HG03060 (cell line): ENCODE data around the gene RYK.

Source experiments
- ATAC-seq: cut with Tn5 transposase; IDR thresholded peaks from one replicate; pipeline ENCODE4 v1.9.1; 2021; ENCODE audit warnings: low read depth, moderate number of reproducible peaks; ENCODE audit not compliant: unreplicated experiment

The RYK gene

DNA sequence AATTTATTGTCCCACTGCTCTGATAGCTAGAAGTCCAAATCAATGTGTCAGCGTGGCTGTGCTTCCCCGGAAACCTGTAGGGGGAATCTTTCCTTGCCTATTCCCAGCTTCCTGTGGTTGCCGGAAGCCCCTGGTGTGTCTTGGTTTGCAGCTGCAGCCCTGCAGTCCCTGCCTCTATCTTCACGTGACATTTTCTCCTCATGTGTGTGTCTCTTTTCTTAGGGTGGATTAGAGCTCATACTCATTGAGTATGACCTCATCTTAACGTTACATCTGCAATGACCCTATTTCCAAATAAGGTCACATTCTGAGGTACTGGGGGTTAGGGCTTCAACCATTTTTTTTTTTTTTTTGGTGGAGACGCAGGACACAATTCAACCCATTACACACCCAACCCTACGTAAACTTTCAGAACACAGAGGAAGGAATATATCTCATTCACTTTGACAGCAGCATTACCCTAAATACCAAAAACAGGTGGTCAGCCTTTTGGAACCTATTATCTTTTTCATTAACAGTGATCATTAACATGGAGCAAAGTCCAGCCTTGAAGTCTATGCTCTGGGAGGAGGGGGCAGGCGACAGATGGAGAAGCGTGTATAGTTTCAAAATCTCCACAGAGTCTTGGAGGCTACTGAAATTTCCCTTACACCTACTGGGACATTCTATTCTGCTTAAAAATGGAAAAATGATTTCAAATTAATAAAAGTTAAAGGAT lies 88.6 kb downstream of the RYK start:
- no peak for ATAC-seq

DNA sequence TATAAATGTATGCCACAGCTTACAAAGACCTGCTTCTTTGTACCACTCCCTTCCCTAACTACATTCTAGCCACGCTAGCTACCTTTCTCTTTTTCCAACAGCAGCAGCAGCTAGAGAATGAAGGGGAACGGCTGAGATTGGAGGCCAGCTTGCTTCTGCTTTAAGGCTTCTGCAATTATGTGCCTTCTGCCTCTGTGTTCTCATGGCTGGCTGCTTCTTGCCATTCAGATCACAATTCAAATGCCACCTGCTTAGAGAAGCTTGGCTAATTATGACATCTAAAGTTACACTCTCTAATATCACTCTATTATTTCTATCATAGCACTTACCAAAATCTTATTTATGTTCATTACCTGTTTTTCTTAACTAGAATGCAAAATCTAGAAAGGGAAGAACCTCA lies 95.2 kb downstream of the RYK start:
- no peak for ATAC-seq

DNA sequence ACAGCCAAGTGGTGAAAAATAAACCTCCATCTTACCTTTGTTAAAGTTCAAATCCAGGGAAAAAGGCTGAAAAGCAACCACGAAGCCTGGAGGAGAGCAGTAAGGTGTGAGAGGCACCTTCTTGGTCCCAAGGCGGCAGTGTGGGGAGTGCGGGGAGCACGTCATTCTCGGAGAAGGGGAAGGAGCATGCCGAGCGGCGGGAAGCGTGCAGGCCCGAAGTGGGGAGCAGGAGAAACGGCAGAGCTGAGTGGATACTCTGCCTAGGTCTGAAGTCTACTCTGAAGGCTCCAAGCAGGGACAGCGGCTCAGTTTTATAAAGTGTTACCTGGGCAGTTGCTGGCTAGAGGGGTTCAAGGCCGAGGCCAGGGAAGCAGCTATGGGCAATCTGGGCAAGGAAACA lies 96.9 kb downstream of the RYK start:
- no peak for ATAC-seq

DNA sequence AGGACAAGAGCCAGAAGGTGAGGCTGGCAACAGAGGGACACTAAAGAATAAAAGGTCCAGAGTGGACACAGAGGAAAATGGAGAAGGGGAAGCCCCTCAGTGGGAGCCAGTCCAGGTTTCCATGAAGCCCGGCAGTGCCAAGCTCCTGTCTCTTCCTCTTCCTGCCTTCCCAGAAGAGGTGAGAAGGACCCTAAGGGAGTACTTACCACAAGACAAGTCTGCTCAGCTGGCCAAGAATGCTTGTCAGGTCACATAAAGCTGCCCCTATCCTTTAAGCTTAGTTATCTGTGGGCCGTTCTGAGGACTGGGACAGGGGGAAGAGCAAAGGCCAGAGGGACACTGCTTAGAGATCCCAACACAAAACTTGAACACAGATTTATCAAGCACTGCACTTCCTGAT lies 100.2 kb downstream of the RYK start:
- ATAC-seq, result no peak

DNA sequence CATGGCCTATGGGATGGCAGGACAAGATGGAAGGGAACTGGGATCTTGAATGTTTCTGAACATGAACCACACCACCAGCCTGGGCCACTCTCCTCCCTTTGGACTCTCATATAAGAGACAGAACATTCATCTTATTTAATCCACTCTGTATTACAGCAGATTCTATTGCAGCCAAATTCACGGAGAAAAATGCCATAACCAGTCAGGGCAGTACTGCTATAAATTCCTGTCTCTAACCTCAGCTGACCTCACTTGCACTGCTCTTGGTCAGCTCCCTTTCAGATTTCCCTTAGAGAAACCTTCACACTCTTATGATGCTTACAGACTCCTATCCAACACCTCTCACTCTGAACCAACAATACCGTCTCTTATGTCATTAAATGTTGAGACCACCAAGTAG lies 101.4 kb downstream of the RYK start:
- ATAC-seq, result no peak

DNA sequence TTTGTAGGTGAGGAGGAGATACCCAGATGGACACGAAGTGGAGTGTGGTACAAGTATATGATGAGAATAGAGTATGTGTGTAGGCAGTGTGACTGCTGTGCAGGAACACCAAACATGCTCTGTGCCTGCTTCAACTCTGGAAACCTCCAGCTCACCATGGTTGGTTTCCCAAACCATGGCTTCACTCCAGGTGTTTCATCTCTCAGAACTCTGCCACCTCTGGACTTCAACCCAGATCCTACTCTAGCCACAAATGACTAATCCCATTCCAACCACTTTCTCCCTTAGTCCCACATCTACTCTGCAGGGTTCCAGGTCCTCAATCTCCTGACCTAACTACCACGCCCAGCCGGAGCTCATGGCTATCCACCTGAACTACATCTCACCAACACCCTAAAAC lies 102.1 kb downstream of the RYK start:
- no peak for ATAC-seq

DNA sequence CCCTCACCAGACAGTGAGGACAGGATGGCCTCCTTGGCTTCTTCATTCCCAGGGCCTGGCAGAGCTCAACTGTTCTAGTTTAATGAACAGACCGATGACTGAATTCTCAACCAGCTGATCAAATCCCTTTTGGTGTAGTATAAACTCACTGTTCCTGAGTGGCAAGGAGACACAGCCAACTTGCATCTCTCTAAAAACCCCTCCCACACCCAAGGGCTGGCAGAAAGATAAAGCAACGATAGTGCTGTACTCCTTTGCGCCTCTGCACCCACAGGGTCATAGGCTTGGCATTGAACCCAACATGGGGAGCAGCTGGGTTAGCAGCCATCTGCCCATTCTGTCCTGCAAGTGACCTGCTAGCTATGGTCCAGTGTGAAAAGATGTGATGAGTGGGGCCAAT lies 103.2 kb downstream of the RYK start:
- no peak for ATAC-seq

DNA sequence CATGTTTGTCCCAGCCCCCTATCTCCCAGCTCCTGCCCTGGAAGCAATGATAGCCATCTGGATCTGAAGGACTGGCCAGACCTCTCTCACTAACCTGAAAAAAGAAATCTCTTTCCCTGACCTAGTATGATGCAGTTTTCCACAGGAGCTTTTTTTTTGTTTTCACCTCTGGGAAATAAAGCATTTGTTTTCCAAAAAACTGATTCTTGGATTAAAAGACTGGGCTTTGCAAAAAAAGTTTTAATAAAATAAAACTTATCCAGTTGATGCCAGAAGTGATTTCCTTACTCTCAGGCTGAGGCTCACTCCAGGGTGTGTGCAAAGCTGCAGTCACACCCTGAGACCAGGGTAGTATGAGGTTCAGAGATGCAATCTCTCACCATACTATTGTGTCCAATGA lies 104.0 kb downstream of the RYK start:
- no peak for ATAC-seq

DNA sequence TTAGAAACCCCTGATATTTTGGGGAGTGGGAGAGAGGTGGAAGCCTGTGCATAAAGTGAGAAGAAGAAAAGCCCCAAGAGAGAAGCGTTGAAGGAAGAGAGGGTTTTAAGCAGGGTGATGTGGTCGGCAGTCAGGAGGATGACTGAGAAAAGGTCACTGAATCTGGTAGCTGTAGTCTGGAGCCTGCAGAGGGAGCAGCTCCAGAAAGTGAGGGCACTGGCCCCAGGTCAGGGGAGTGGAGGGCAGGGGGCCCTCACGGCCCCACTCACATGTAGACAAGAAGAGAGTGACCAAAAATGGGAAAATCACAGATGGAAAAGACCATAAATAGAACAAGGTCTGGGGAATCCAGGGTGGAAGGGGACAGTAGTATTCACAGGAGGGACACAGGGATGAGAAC lies 105.5 kb downstream of the RYK start:
- no peak for ATAC-seq

DNA sequence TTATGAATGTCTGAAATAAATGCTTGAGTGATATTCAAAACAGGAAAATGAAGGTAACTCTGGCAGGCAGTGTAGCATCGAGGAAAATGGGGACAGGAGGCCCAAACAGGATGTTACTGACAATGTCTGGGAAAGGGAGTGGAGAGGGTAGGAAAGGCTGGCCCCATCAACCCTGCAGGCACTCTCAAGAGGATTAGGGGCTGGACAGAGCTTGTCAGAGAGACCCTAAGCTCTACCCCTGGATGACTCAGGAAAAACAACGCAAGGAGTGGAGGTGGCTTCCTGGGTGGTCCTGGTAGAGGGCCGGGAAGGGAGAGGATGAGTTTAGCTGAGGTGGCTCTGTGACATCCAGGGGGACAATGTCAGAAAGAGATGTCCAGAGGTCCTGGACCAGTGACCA lies 106.0 kb downstream of the RYK start:
- no peak for ATAC-seq

DNA sequence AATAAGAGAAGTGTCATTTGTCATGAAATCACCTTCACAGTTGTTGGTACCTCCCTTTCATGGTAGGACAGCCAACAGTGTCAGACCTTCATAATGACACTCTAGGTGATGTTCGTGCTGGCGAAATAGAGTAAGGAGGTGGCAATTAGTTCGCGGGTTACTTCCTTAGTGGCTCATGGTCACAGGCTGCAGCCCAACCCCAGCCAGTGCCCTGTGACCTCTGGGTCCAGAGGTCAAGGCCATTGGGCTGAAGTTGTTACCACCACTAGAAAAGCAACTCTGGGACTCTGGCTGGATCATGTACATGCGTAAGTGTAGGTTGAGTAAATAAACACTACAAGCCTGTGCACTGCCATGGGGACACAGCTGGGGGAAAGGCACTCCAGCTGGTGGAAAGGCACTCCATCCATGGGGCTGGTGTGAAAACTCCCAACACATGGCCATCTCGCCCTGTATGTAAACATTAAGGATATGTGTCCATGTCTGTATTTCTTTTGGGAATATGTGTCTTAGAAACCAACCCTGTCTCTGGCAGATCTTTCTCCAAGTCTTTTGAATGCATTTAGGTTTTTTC lies 106.7 kb downstream of the RYK start:
- no peak for ATAC-seq

DNA sequence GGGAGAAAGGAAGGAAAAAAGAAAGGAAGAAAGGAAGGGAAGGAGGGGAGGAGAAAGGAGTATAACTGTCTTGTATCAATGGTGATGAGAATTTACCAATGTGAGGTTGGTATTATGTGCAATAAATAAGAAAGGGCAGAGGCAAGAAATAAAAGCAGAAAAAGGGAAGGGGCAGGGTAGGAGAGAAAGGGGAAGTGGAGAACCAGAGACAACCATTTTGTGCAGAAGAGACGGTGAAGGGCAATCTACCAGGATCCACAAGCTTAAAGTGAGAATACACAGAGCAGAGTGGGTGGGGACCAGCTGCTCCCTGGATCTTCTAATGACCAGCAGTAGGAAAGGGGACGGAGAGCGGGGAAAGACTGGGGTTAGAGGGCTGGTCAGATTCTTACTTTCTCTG lies 114.1 kb downstream of the RYK start:
- ATAC-seq, result no peak

DNA sequence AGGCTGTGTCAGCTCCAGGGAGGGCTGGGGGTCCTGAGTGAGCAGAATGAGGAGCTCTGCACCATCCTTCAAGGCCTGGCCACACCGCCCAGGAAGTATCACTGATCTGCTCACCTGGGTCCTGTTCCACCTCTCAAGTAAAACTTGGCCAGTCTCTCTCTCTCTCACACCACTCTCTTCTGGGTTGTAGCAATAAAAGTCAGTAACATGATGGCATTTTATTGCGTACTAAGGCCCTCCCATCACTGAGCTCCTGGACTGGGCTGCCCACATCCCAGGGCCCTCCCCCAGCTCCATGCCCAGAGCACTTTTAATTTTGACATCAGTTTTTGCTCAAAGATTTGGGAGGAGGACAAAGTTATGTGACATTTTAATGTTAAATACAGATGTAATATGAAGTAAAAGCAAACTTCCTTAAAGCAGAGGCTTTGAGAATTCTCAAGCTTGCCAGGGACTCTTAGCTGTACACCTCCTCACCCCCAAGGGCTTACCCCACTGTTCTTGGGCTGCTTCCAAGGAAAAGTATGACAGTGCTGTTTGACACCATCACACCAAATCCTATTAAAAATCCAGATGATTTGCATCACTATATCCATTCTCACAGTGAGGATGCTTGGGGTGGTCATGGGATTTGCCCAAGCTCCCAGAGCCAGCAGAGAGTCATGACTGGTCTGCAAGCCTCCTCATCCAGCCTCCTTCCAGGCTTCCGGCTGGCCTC lies 115.8 kb downstream of the RYK start:
- no peak for ATAC-seq

DNA sequence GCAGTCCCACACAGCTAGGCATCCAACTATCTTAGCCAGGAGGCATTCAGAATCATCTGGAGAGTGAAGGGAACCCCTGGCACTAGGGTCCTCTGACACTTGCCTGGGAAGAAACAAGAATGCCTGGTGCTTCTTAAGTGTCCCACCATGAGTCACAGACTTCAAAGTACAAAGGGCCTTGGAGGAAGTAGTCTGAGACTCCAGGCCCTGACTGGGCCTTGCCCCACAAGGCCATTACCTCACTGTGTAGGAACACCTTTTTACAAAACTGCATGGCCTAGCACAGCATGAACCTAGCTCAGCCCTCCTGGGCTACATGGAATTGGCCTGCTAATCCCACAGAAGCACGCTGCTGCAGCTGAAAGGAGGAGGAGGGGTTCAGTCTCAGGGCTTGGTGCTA lies 116.4 kb downstream of the RYK start:
- no peak for ATAC-seq

DNA sequence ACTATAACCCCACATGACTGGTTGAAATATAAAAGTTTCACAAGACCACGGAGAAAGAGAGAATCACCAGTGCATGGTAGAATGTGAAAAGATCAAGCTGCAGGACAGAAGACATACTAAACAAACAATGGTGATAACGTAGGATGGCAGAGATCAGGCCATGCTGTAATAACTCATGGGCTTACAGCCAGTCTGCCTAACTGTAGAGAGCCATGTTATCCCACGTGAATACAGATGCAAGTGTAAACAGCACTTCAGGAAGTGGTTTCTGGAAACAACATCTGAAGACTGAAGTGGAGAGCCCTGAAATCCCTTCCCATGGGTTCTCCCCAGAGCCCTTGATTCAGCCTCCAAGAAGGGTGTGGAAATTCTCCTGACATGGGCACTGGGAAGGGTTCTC lies 117.7 kb downstream of the RYK start:
- ATAC-seq, result no peak

DNA sequence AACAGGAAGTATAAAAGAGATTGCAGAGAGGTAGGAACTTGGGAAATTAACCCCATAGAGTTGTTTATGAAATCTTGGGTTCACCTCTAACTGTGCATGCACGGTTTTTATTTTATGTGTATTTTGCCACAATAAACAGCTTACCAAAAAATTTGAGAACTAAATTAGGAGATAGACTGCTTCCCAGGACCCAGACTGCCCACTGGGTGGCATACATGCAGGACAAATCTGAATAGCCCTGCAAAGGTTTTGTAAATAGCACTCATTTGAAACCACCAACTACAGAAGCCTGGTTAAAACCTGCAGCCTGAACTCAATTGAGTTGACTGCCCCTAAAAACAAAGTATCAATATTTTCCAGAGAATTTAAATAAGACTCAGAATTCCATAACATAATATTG lies 124.5 kb downstream of the RYK start:
- no peak for ATAC-seq

DNA sequence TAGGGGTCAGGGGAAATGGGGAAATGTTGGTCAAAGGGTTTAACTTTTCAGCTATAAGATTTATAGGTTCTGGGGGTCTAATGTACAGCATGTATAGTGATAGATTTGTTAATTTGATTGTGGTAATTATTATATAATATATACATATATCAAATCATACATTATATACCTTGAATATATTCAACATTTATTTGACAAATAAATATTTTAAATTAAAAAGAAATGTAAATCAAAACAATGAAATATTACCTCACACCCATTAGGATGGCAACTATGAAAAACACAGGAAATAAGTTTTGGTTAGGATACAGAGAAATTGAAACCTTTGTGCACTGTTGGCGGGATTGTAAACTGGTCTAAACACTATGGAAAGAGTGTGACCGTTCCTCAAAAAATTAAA lies 135.9 kb downstream of the RYK start:
- no peak for ATAC-seq

DNA sequence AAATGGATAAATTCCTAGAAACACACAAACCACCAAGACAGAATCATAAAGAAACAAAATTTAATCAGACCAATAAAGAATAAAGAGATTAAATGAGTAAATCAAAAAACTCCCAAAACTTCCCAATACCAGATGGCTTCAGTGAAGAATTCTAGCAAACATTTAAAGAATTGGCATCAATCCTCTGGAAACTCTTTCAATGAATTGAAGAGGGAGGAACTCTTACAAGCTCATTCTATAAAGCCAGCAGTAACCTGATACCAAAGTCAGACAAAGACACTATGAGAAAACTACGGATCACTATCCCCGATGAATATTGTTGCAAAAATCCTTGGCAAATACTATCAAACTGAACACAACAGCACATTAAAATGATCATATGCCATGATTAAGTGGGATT lies 139.0 kb downstream of the RYK start:
- no peak for ATAC-seq

DNA sequence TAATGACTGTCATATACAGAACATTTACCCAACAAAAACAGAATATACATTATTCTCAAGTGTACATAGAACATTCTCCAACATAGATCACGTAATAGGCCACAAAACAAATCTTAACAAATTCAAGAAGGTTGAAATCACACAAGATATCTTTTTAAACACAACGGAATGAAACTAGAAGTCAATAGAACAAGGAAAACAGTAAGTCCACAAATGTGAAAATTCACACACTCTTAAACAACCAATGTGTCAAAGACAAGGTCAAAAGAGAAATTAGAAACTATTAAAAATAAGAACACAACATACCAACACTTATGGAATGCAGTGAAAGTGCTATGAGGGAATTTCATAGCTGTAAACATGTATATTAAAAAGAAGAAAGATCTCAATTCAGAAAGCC lies 139.7 kb downstream of the RYK start:
- ATAC-seq, result no peak
